Heart left ventricle (tissue), 13 donors: Measurements from ENCODE around the gene TNFRSF4.

Experiments
- CTCF ChIP-seq, 12 donors: fragments of 200-600 bp; sonication (generic) in 4 of 12; IDR thresholded peaks; one replicate each; pipeline versions ENCODE4 v1.5.0 to v1.8.0; 2018 to 2022; ENCODE audit warnings: antibody characterized with exemption in 12 of 12, mild to moderate bottlenecking in 5 of 12
- POLR2A ChIP-seq, 2 donors: fragments of 450-650 bp; IDR thresholded peaks; one replicate each; pipeline ENCODE4 v1.6.1; 2017; ENCODE audit warnings: antibody characterized with exemption in 2 of 2, mild to moderate bottlenecking in 2 of 2, moderate library complexity in 2 of 2
- donor health status: ischemic (EF 13 %, LVEDD 7.1; RV severe dilation, severe dysfunction).
- donor health status: DM: no; HTN: yes; CAD: no.
- donor health status: DM: no; HTN: no; CAD: no.
- donor health status: ischemic (EF 25% LVEDD 6.9; RV normal size, moderate dysfunction).
- donor health status: ischemic (EF 25% LVEDD 5.7; RV mildly dilated, moderate dysfunction).
- donor health status: ischemic (EF 35%, LVEDD 5.7; RV mildly dilated, moderate dysfunction).
- donor health status: nonischemic (EF 11% LVEDD 7.7; RV severe dilation, severe dysfunction).
- donor health status: DM: yes; HTN: yes; CAD: no.
- donor health status: PGD.
- donor health status: ischemic (EF 29% LVEDD 5.4; RV normal size, mild dysfunction).
- donor health status: nonischemic (EF 23%, LVEDD 6.1; RV moderate dilation, normal function).

GRCh38 chr1:1231400-1232207 is 17.7 kb upstream of the TNFRSF4 start, which contains the start of gene SDF4:
- no peak for TF ChIP-seq CTCF (IDR thresholded peaks at IDR 0.05)
- TF ChIP-seq POLR2A (IDR thresholded peaks at IDR 0.05), result no peak
